Caco-2 (cell line): Measurements from ENCODE around the gene RARRES2. TPM values are rescaled to one million over a fixed set of nuclear protein-coding genes. Genes with fewer than 3 reads are reported as not detected.

Experiments
- BruUV-seq: library from RNA; stranded (reverse); fragments of 400-500 nt; replicated peaks from 2 replicates; lab custom pipeline; 2021; lab: Mats Ljungman, UMichigan
- CTCF ChIA-PET: fragments of 300-600 bp; sonication (Branson Sonifier 250); formaldehyde crosslinking; loops from one replicate; lab custom pipeline; 2022; ENCODE audit warnings: antibody characterized with exemption; lab: Charles Lee
- POLR2A ChIA-PET: fragments of 300-600 bp; sonication (Branson Sonifier 250); formaldehyde crosslinking; loops from one replicate; lab custom pipeline; 2022; ENCODE audit warnings: antibody characterized with exemption; lab: Charles Lee
- DNase-seq, 2 experiments: peaks; one replicate each; pipeline versions ENCODE4 v3.0.0 to v3.0.0-alpha.2; 2020 to 2022
- H3K27me3 ChIP-seq: replicated peaks from 2 replicates; pipeline ENCODE4 v1.6.0; 2011; ENCODE audit warnings: low read length; ENCODE audit not compliant: control insufficient read depth, insufficient read depth
- H3K36me3 ChIP-seq: 2 replicates; pipeline ENCODE4 v1.5.1; 2011; ENCODE audit warnings: low read length; ENCODE audit not compliant: control insufficient read depth, insufficient read depth
- H3K4me1 ChIP-seq: fragments of 250-450 bp; sonication (Bioruptor Pico); 2 replicates; pipeline ENCODE4 v1.5.1; 2020; ENCODE audit warnings: mild to moderate bottlenecking
- H3K4me3 ChIP-seq: 2 replicates; pipeline ENCODE4 v1.5.1; 2011; ENCODE audit warnings: low read depth, mild to moderate bottlenecking, control low read depth, low read length
- H3K9me3 ChIP-seq: fragments of 250-450 bp; sonication (Bioruptor Pico); 2 replicates; pipeline ENCODE4 v1.5.1; 2020; ENCODE audit warnings: mild to moderate bottlenecking, moderate library complexity
- H3K27ac Mint-ChIP-seq: one replicate; pipeline ENCODE4 v1.8.0; 2022; ENCODE audit warnings: mixed read lengths; ENCODE audit not compliant: unreplicated experiment
- H3K27me3 Mint-ChIP-seq: one replicate; pipeline ENCODE4 v1.8.0; 2022; ENCODE audit warnings: mixed read lengths; ENCODE audit not compliant: insufficient read depth, unreplicated experiment
- H3K36me3 Mint-ChIP-seq: one replicate; pipeline ENCODE4 v1.8.0; 2022; ENCODE audit warnings: mild to moderate bottlenecking, mixed read lengths; ENCODE audit not compliant: insufficient read depth, unreplicated experiment
- H3K4me1 Mint-ChIP-seq: one replicate; pipeline ENCODE4 v1.8.0; 2022; ENCODE audit warnings: low read depth, mixed read lengths; ENCODE audit not compliant: unreplicated experiment
- H3K4me3 Mint-ChIP-seq: one replicate; pipeline ENCODE4 v1.8.0; 2022; ENCODE audit warnings: mild to moderate bottlenecking, moderate library complexity, mixed read lengths; ENCODE audit not compliant: unreplicated experiment
- H3K9me3 Mint-ChIP-seq: one replicate; pipeline ENCODE4 v1.8.0; 2022; ENCODE audit warnings: mixed read lengths; ENCODE audit not compliant: unreplicated experiment
- intact Hi-C: fragments of 100-400 bp; cut with micrococcal nuclease; formaldehyde crosslinking; loops from one replicate; pipeline ENCODE4 v1.10.0; 2022; ENCODE audit not compliant: unreplicated experiment
- total RNA-seq: library from RNA; stranded (reverse); gene quantifications from 2 replicates; pipeline ENCODE4 v1.2.3, GENCODE V29; 2022
- TF ChIP-seq, protein P1 (sequence below), 2 experiments: fragments of 200-600 bp in 1 of 2; IDR thresholded peaks; 1 replicate in 1 of 2; 2 replicates in 1 of 2; pipeline versions ENCODE4 v1.5.1 to v1.8.0; 2011 to 2022; ENCODE audit warnings: antibody characterized with exemption in 1 of 2, control low read depth in 1 of 2, inconsistent platforms in 1 of 2, low read depth in 1 of 2, low read length in 1 of 2, mild to moderate bottlenecking in 1 of 2, moderate library complexity in 1 of 2; ENCODE audit not compliant: insufficient read depth in 1 of 2, severe bottlenecking in 1 of 2, unreplicated experiment in 1 of 2

RARRES2 gene
- total RNA-seq, 1 experiment from 2014 or later: not detected

DNA sequence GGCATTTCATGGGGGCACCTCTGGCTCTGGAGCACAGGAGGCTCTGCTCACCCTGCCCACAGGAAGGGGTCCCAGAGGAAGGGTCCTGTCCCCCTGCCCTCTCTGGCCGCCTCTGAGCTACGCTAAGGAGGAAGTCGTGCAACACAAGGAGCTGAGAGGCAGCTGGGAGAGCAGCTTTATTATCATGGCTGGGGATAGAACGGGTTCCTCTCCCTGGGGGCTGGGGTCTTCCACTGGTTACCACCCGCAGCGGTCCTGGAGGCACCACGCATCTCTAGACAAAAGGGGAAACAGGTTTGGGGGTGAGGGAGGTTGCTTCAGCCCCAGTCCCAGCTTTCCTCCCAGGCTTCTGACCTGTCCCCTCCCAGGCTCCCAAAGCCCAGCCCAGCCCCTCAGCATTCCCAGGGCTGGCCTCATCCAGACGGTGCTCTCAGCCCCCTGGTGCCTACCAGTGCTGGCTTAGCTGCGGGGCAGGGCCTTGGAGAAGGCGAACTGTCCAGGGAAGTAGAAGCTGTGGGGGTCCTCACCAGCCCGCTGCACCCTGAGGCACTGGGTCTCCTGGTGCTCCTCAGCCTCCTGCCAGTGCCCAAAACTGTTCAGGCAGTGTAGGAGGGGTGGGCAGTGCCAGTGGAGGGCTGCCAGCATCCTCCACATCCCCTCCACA, 3.1 kb downstream of the RARRES2 start:
- ChIA-PET POLR2A (no interaction called here), CTCF (interaction anchor here (0.7 kb wide), 1 partner anchor 13 kb away, joined by 4 read pairs; no protein-coding TSS in a partner anchor)
- H3K4me1 Mint-ChIP-seq: no peaks in the 10 kb centered on the region
- H3K9me3 Mint-ChIP-seq: no peaks in the 10 kb centered on the region
- no peak overlapping the region for H3K27ac Mint-ChIP-seq
- no peaks in the 10 kb centered on the region for H3K36me3 ChIP-seq
- DNase-seq: no peak
- no peaks in the 10 kb centered on the region for H3K27me3 Mint-ChIP-seq
- TF ChIP-seq, protein P1, sequence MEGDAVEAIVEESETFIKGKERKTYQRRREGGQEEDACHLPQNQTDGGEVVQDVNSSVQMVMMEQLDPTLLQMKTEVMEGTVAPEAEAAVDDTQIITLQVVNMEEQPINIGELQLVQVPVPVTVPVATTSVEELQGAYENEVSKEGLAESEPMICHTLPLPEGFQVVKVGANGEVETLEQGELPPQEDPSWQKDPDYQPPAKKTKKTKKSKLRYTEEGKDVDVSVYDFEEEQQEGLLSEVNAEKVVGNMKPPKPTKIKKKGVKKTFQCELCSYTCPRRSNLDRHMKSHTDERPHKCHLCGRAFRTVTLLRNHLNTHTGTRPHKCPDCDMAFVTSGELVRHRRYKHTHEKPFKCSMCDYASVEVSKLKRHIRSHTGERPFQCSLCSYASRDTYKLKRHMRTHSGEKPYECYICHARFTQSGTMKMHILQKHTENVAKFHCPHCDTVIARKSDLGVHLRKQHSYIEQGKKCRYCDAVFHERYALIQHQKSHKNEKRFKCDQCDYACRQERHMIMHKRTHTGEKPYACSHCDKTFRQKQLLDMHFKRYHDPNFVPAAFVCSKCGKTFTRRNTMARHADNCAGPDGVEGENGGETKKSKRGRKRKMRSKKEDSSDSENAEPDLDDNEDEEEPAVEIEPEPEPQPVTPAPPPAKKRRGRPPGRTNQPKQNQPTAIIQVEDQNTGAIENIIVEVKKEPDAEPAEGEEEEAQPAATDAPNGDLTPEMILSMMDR (IDR thresholded peaks at IDR 0.05; ENCODE audit: insufficient read depth in 1 of 2, low read depth in 1 of 2, low read length in 1 of 2, severe bottlenecking in 1 of 2, unreplicated experiment in 1 of 2): no peak
- BruUV-seq: no TSS peak
- H3K27me3 ChIP-seq: no peaks in the 10 kb centered on the region
- H3K9me3 ChIP-seq: no peaks in the 10 kb centered on the region
- H3K36me3 Mint-ChIP-seq: peaks cover 8% of the 10 kb centered on the region
- H3K4me1 ChIP-seq: no peaks in the 10 kb centered on the region
- H3K4me3 ChIP-seq: no peak overlapping the region
- intact Hi-C loops: no loop called here
- H3K4me3 Mint-ChIP-seq: no peak overlapping the region

DNA sequence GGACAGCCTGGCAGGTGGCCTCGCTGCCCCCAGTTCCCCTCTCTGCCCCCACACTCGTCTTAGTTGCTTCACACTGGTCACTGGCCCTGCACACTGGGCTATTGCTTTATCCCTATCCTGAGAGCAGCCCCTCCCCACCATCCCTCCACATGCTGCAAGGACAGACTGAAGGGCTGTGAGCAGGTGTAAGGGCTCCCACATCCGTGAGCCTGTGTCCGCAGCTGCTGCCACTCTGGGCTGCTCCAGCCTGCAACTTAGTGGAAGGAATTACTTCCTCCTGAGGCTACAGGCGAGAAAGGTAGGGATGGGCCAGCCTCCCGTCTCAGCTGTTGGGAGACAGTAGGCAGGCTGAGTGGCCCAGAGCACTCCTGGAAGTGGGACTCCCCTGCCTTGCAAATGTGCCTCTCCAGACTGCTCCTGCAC, 3.8 kb downstream of the RARRES2 start:
- TF ChIP-seq, protein P1 (IDR thresholded peaks at IDR 0.05; ENCODE audit: insufficient read depth in 1 of 2, low read depth in 1 of 2, low read length in 1 of 2, severe bottlenecking in 1 of 2, unreplicated experiment in 1 of 2): no peak
- ChIA-PET POLR2A (no interaction called here), CTCF (no interaction called here)
- H3K4me3 ChIP-seq: no peak overlapping the region
- Mint-ChIP-seq H3K27ac (no peak overlapping the region), H3K4me3 (no peak overlapping the region), H3K36me3 (peaks cover 8% of the 10 kb centered on the region), H3K4me1 (no peaks in the 10 kb centered on the region), H3K27me3 (no peaks in the 10 kb centered on the region), H3K9me3 (no peaks in the 10 kb centered on the region)
- BruUV-seq: no TSS peak
- no peaks in the 10 kb centered on the region for H3K9me3 ChIP-seq
- no peaks in the 10 kb centered on the region for H3K27me3 ChIP-seq
- intact Hi-C loops: no loop called here
- DNase-seq: no peak
- H3K36me3 ChIP-seq: no peaks in the 10 kb centered on the region
- no peaks in the 10 kb centered on the region for H3K4me1 ChIP-seq

DNA sequence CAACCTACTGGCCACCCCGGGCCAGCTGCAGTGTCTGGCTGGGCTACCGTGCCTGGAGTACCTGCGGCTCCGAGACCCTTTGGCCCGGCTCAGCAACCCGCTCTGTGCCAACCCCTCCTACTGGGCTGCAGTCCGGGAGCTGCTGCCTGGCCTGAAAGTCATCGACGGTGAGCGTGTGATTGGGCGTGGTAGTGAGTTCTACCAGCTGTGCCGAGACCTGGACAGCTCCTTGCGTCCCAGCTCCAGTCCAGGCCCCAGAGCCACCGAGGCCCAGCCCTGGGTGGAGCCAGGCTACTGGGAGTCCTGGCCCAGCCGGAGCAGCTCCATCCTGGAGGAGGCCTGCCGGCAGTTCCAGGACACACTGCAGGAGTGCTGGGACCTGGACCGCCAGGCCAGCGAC, 4.2 kb downstream of the RARRES2 start:
- BruUV-seq: no TSS peak
- Histone ChIP-seq H3K4me1 (no peaks in the 10 kb centered on the region), H3K4me3 (no peak overlapping the region), H3K27me3 (no peaks in the 10 kb centered on the region), H3K36me3 (no peaks in the 10 kb centered on the region), H3K9me3 (no peaks in the 10 kb centered on the region)
- Mint-ChIP-seq H3K27ac (no peak overlapping the region), H3K27me3 (no peaks in the 10 kb centered on the region), H3K4me1 (no peaks in the 10 kb centered on the region), H3K4me3 (no peak overlapping the region), H3K9me3 (no peaks in the 10 kb centered on the region), H3K36me3 (peaks cover 8% of the 10 kb centered on the region)
- TF ChIP-seq, protein P1 (IDR thresholded peaks at IDR 0.05; ENCODE audit: insufficient read depth in 1 of 2, low read depth in 1 of 2, low read length in 1 of 2, severe bottlenecking in 1 of 2, unreplicated experiment in 1 of 2): no peak
- ChIA-PET CTCF (no interaction called here), POLR2A (no interaction called here)
- no peak for DNase-seq
- intact Hi-C loops: no loop called here
